NCI-H526 treated with DMSO at 0.1 percent for 48 hours (cell line): ENCODE data around the gene ARHGAP18.

Experiments used
- DNase-seq: peaks from one replicate; lab custom pipeline; 2025; lab: John Stamatoyannopoulos, UW

ARHGAP18 gene

DNA sequence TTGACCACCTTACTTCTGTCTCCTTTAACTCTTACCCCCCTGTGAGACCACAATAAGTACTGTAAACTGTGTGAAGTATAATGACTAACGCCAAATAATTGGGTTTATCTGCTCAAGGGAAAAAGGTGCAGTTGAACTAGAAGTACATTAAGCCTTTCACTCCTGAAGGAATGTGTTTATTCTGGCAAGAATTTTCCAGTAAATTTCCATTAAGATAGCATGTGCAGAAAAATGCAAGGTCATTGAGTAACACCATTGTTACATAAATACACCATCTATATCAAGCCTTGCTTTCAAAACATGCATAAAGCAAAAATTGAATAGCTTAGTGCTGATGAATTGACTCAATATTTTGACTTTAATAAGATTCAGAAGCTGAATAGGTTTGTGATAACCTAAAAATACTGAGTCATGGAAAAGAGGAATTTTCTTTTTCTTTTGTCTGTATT lies 65.4 kb downstream of the ARHGAP18 start:
- DNase-seq: no peak

DNA sequence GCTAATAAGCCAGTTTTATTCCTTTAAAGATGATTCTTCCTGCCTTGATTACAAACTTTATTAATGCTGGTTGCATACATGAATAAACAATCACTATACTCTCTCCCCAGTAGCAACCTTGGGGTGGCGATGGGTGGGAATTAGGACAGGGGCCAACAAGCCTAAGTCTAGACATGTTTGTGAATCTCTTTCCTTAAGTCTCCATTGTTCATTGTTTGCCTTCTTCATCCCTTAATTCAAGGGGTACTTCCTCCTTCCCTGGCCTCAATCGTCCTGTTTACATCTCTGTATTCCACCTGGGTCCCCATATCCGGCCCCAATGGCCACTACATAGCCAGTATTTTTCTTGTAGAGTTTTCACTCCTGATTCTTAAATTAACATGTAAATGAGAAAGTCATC lies 66.0 kb downstream of the ARHGAP18 start:
- DNase-seq: no peak

DNA sequence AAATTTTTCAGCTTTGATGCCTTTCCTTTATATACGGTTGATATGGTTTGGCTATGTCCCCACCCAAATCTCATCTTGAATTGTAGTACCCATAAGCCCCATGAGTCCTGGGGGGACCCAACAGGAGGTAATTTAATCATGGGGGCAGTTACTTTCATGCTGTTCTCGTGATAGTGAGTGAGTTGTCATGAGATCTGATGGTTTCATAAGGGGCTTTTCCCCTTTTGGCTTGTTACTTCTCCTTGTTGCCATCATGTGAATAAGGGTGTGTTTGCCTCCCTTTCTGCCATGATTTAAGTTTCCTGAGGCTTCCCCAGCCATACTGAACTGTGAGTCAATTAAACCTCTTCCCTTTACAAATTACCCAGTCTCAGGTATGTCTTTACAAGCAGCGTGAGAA lies 66.8 kb downstream of the ARHGAP18 start:
- DNase-seq: no peak

GRCh38 chr6:129642322-129642721 lies 67.7 kb downstream of the ARHGAP18 start:
- DNase-seq: no peak

DNA sequence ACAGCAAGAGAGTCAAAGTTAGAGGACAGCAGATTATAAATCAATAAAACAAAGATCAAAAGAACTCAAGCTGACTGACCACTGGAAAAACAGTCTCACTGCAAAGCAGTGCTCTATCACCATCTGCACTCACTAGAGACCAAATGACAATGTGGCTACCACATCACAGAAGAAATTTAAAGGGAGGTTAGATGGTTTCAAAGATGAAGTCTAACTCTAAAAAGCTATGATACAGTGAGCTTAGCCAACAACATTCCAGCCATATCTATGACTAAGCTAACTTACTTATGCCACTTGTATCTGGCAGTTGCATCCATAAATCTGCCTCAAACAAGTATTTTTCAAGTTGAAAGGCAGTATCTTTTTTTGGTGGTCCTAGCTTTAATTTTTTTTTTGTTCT lies 68.6 kb downstream of the ARHGAP18 start:
- DNase-seq: no peak

DNA sequence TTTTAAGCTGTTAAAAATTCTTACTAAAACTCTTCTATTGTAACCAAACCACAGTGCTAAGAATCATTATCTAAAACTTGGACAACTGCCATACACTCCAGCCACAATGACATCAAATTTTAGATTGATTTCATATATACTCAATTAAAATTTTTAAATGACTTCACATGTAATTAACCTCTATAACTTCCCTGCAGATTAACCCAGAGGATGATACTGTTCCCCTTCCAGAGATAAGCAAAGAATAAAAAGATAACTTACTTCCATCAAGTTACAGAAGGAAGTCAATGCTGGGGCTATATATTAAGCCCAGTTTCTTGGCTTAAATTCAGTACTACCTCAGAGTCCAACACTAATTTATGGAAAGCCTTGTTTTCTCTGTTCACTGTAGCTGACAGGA lies 71.3 kb downstream of the ARHGAP18 start:
- DNase-seq: no peak

DNA sequence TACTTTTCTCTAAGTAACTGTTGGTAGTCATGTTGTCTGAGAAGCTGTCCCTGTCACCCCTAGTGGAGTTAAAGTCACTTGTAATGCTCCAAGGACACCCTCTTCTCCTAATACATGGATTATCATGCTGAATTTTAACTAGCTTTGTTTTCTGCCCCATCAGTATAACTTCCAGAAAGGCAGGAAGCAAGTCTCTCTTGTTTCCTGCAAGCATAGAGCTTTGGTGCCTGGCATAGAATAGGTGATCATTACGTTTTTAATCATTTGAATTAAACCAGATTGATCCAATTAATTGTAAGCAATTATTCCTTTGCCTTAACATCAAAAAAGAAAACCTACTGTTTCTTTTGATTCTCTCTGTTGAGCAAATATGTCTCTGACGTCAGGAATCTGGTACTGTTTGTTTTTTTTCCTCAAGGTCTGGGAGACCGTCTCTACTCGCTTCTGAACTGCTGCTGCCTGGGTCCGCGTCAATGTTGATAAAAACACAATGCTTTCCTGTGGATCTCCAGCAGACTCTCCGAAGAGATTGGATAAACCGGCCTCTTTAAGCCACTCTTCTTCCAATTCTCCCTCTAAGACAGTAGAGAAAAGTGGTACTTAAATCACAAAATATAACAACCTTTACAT lies 71.8 kb downstream of the ARHGAP18 start:
- DNase-seq: no peak

- no peak for DNase-seq
Observed at GRCh38 chr6:129637340-129638054, 72.5 kb downstream of the ARHGAP18 start.

- DNase-seq: no peak
Observed at GRCh38 chr6:129635396-129636130, 74.4 kb downstream of the ARHGAP18 start.

DNA sequence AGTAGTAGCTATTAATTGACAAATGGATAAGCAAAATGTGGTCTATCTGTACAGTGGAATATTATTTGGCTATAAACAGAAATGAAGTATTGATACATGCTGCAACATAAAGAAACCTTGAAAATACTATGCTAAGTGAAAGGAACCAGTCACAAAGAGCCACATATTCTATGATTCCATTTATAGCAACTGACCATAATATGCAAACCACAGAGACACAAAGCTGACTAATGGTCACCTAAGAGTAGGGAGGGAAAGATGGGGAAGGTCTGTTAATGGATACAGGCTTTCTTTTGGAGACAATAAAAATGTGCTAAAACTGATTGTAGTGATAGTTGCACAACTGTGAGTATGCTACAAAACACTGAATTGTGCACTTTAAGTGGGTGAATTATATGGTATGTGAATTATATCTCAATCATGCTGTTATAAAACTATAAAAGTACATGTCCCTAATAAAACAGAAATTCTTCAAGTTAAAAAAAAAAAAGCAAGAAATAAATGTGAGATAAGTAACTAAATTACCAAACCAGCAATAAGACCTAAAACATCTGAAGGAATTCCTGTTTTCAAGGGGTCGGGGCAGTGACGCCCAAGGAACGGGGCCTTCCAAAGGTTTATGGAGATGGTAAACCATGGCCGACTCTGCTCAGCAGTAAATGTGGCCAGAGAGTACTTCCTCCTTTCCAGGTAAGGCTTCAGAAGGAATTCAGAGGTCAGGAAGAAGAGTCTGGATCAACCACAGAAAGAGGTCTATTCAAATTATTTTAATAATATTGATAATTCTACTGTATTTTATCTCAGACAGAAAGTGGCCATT lies 75.4 kb downstream of the ARHGAP18 start:
- no peak for DNase-seq

DNA sequence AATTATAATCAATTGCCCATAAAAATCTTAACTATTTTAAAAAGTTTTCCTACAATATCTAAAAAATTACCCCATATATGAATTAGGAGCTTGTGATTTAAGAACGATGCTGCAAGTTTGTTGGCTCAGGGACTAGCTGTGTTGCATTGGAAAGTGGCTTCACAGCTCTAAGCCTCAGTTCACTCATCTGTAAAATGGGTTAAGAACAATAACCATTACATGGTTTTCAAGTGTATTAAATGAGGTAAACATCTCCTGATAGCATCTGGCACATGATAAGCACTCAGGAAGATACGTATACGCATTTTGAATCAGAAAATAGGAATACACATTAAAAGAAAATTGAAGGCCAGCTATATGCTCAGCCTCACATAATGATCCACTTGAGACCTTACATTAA lies 76.4 kb downstream of the ARHGAP18 start:
- DNase-seq: no peak

DNA sequence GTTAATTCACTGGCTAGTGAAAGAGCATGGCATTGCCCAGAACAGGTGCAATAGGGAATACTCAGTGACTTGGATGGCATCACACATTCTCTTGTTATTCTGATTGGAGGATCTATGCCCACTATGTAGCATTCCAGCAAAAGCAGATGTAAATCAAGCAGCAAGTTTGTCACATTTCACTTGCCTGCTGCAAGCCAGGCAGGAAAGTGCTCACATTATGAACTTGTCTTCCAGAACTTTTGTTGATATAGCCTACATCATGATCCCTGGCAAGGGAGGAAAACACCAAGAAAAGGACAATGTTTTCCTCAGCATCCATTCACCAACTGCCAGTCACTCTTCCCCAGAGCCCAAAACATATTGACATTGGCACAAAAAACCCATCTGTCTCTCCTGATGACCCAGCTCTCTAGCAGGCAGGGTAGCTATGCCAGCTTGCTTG lies 77.8 kb downstream of the ARHGAP18 start:
- no peak for DNase-seq

- DNase-seq: no peak
Observed at GRCh38 chr6:129631070-129631469, 78.9 kb downstream of the ARHGAP18 start.

DNA sequence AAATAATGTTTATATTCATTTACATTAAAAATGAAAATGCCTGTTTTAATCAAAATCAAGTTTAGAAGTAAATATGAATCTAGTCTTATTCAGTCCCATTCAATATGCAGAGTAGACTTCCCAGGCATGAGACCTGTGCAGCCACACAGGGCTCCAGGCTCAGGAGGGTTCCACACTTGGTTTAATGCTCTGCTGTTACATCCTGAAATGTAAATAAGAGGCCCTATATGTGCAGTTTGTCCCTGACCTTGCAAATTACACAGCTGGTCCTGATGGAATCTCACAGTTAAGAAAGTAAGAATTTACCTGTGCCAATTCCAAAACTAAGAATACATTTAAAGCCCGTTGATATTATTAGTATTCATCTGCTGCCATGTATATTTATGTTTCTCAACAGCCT lies 79.4 kb downstream of the ARHGAP18 start:
- no peak for DNase-seq

GRCh38 chr6:129628101-129628815 lies 81.7 kb downstream of the ARHGAP18 start:
- DNase-seq: no peak

- no peak for DNase-seq
Observed at GRCh38 chr6:129624488-129624887, 85.5 kb downstream of the ARHGAP18 start.

- no peak for DNase-seq
Observed at GRCh38 chr6:129623008-129623732, 86.8 kb downstream of the ARHGAP18 start.

DNA sequence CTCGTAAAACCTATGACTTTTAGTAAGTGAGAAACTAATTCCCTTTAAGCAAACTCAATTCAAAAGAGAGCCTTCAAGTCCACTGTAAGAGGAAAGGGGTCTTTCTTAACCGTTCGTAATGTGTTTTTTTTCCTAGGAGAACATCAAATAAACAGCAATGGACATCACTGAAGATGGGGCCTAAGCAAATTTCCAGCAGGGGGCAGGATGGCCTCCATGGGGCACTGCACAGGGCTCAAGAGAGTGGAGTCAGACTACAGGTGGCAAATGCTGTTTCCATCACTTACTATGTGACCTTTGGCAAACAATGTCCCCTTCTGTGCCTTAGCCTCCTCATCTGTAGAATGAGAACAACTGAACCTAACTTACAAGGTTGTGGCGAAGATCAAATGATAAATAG lies 88.7 kb downstream of the ARHGAP18 start:
- no peak for DNase-seq

- DNase-seq: no peak
Observed at GRCh38 chr6:129620234-129620610, 89.8 kb downstream of the ARHGAP18 start.

DNA sequence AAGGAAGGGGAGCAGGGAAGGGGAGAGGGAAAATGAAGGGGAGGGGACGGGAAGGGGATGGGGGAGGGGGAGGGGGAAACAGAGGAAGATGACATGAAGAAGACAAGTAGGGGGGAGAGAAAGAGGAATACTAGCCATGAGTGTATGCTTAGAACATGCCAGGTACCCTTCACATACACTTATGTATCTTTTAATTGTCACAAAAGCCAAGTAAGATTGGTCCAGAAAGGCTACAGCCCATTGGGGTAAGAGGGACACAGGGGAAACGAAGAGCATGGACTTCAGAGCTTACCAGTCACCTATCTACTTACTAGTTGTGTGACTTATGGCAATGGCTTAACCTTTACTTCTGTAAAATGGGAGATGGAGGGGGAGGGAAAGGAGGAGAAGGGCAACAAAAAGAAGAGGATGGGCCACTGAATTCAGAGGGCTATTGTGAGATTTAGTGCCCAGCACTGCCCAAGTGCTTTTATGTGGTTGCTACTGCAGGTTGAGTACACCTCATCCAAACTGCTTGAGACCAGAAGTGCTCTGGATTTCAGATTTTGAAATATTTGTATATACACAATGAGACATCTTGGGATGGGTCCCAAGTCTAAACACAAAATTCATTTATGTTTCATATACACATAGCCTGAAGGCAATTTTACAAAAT lies 90.3 kb downstream of the ARHGAP18 start:
- no peak for DNase-seq
